GM23338 (cell line): ENCODE results near the gene KIAA1671. TPM values are rescaled to one million over a fixed set of nuclear protein-coding genes. Genes with fewer than 3 reads are reported as not detected.

ENCODE experiments used
- ATAC-seq: fragments of 200-7000 bp; cut with Tn5 transposase; 3 replicates; pipeline ENCODE4 v1.9.1; 2020
- DNase-seq: peaks from one replicate; pipeline ENCODE4 v3.0.0-alpha.2; 2015; ENCODE audit warnings: low spot score
- H2AFZ ChIP-seq: fragments of 200-600 bp; sonication (generic); 2 replicates; pipeline ENCODE4 v1.8.0; 2016; ENCODE audit warnings: antibody characterized with exemption, mild to moderate bottlenecking, moderate library complexity
- H3F3A ChIP-seq: fragments of 200-600 bp; sonication (generic); replicated peaks from 2 replicates; pipeline ENCODE4 v1.8.0; 2017; ENCODE audit warnings: antibody characterized with exemption, mixed run types, low read depth
- H3K27ac ChIP-seq: fragments of 200-600 bp; sonication (generic); 2 replicates; pipeline ENCODE4 v1.6.1; 2016; ENCODE audit warnings: low read depth
- H3K27me3 ChIP-seq: fragments of 200-600 bp; sonication (generic); 2 replicates; pipeline ENCODE4 v1.8.0; 2016; ENCODE audit warnings: mild to moderate bottlenecking, mixed run types, moderate library complexity; ENCODE audit not compliant: insufficient read depth
- H3K36me3 ChIP-seq: fragments of 200-600 bp; sonication (generic); 2 replicates; pipeline ENCODE4 v1.8.0; 2016; ENCODE audit warnings: mild to moderate bottlenecking; ENCODE audit not compliant: insufficient read depth
- H3K4me1 ChIP-seq: fragments of 200-600 bp; sonication (generic); 2 replicates; pipeline ENCODE4 v1.8.0; 2016; ENCODE audit warnings: mild to moderate bottlenecking, moderate library complexity; ENCODE audit not compliant: insufficient read depth
- H3K4me2 ChIP-seq: fragments of 200-600 bp; sonication (generic); 2 replicates; pipeline ENCODE4 v1.7.1; 2017; ENCODE audit warnings: mixed run types
- H3K4me3 ChIP-seq: fragments of 200-600 bp; sonication (generic); 2 replicates; pipeline ENCODE4 v1.6.1; 2016; ENCODE audit warnings: mixed run types
- H3K79me2 ChIP-seq: fragments of 200-600 bp; sonication (generic); replicated peaks from 2 replicates; pipeline ENCODE4 v1.8.0; 2017; ENCODE audit warnings: mild to moderate bottlenecking; ENCODE audit not compliant: insufficient read depth
- H3K9me2 ChIP-seq: fragments of 200-600 bp; sonication (generic); 2 replicates; pipeline ENCODE4 v1.8.0; 2017; ENCODE audit not compliant: insufficient read depth
- H4K20me1 ChIP-seq: fragments of 200-600 bp; sonication (generic); replicated peaks from 2 replicates; pipeline ENCODE4 v1.8.0; 2017; ENCODE audit warnings: mild to moderate bottlenecking; ENCODE audit not compliant: insufficient read depth
- H3K27ac Mint-ChIP-seq: 2 replicates; pipeline ENCODE4 v1.8.0; 2020; ENCODE audit warnings: inconsistent platforms, mild to moderate bottlenecking, moderate library complexity, mixed read lengths
- H3K27me3 Mint-ChIP-seq: 3 replicates; pipeline ENCODE4 v1.8.0; 2022; ENCODE audit warnings: low read depth, mild to moderate bottlenecking, moderate library complexity, mixed read lengths, inconsistent platforms; ENCODE audit not compliant: insufficient read depth, poor library complexity
- H3K36me3 Mint-ChIP-seq: 3 replicates; pipeline ENCODE4 v1.8.0; 2021; ENCODE audit warnings: low read depth, mild to moderate bottlenecking, inconsistent platforms, moderate library complexity, mixed read lengths
- H3K4me1 Mint-ChIP-seq: 3 replicates; pipeline ENCODE4 v1.8.0; 2020; ENCODE audit warnings: mild to moderate bottlenecking, inconsistent platforms, mixed read lengths
- H3K4me3 Mint-ChIP-seq: 3 replicates; pipeline ENCODE4 v1.8.0; 2021; ENCODE audit warnings: moderate library complexity, mild to moderate bottlenecking, inconsistent platforms, mixed read lengths
- H3K9me3 Mint-ChIP-seq: 3 replicates; pipeline ENCODE4 v1.8.0; 2020; ENCODE audit warnings: moderate library complexity, mild to moderate bottlenecking, inconsistent platforms, mixed read lengths
- CREB1 ChIP-seq: fragments of 250-450 bp; sonication (Bioruptor Pico); IDR thresholded peaks from 2 replicates; pipeline ENCODE4 v1.5.0; 2020; ENCODE audit warnings: low read depth, mild to moderate bottlenecking, moderate library complexity
- EZH2 ChIP-seq: fragments of 200-600 bp; sonication (generic); IDR thresholded peaks from one replicate; pipeline ENCODE4 v1.8.0; 2017; ENCODE audit warnings: antibody characterized with exemption, mild to moderate bottlenecking, low read depth; ENCODE audit not compliant: unreplicated experiment
- EZH2phosphoT487 ChIP-seq: fragments of 200-600 bp; sonication (generic); IDR thresholded peaks from one replicate; pipeline ENCODE4 v1.8.1; 2018; ENCODE audit warnings: antibody characterized with exemption; ENCODE audit not compliant: unreplicated experiment
- JUNB ChIP-seq: IDR thresholded peaks from one replicate; pipeline ENCODE4 v1.6.1; 2016; ENCODE audit warnings: antibody characterized with exemption; ENCODE audit not compliant: unreplicated experiment
- NANOG ChIP-seq: IDR thresholded peaks from 2 replicates; pipeline ENCODE4 v1.6.1; 2016; ENCODE audit warnings: antibody characterized with exemption, borderline replicate concordance
- POLR2AphosphoS5 ChIP-seq: IDR thresholded peaks from 2 replicates; pipeline ENCODE4 v1.6.1; 2016; ENCODE audit warnings: antibody characterized with exemption, low read depth
- STAT1 ChIP-seq: IDR thresholded peaks from one replicate; pipeline ENCODE4 v1.6.1; 2016; ENCODE audit warnings: antibody characterized with exemption; ENCODE audit not compliant: unreplicated experiment
- ZNF114 ChIP-seq: fragments of 250-450 bp; sonication (Bioruptor Pico); IDR thresholded peaks from 2 replicates; pipeline ENCODE4 v1.5.0; 2020; ENCODE audit warnings: mild to moderate bottlenecking, moderate library complexity
- ZNF331 ChIP-seq: fragments of 250-450 bp; sonication (Bioruptor Pico); IDR thresholded peaks from 2 replicates; pipeline ENCODE4 v1.5.0; 2020; ENCODE audit warnings: low read depth, mild to moderate bottlenecking, moderate library complexity
- polyA plus RNA-seq: library from polyadenylated mRNA; unstranded; fragments of >200 nt; fragmentation: Nextera tagmentation; extraction: Ambion mirVana; gene quantifications from 2 replicates; pipeline ENCODE4 v1.2.1, GENCODE V29; 2016
- total RNA-seq: library from RNA; depleted of rRNA; stranded (reverse); fragments of >200 nt; shearing (Covaris generic); gene quantifications from 2 replicates; pipeline ENCODE4 v1.2.3, GENCODE V29; 2014
- TF ChIP-seq, protein P1 (sequence below), 2 experiments: fragments of 200-600 bp in 1 of 2; sonication (generic) in 1 of 2; conservative IDR thresholded peaks; 2 replicates each; pipeline versions ENCODE4 v1.5.1 to v1.6.1; 2016 to 2017; ENCODE audit warnings: antibody characterized with exemption in 2 of 2, low read depth in 2 of 2, mild to moderate bottlenecking in 2 of 2, moderate library complexity in 1 of 2
- TF ChIP-seq, protein P2 (sequence below): IDR thresholded peaks from one replicate; pipeline ENCODE4 v1.6.1; 2018; ENCODE audit warnings: antibody characterized with exemption; ENCODE audit not compliant: unreplicated experiment
- TF ChIP-seq, protein P3 (sequence below): fragments of 250-450 bp; sonication (Bioruptor Pico); IDR thresholded peaks from 2 replicates; pipeline ENCODE4 v1.5.0; 2020; ENCODE audit warnings: mild to moderate bottlenecking, moderate library complexity
- TF ChIP-seq, protein P4 (sequence below): IDR thresholded peaks from 2 replicates; pipeline ENCODE4 v1.6.1; 2016; ENCODE audit warnings: antibody characterized with exemption

KIAA1671 gene
- total and polyA plus RNA-seq, 2 experiments from 2014 or later = 6.1 to 27.2 TPM

DNA sequence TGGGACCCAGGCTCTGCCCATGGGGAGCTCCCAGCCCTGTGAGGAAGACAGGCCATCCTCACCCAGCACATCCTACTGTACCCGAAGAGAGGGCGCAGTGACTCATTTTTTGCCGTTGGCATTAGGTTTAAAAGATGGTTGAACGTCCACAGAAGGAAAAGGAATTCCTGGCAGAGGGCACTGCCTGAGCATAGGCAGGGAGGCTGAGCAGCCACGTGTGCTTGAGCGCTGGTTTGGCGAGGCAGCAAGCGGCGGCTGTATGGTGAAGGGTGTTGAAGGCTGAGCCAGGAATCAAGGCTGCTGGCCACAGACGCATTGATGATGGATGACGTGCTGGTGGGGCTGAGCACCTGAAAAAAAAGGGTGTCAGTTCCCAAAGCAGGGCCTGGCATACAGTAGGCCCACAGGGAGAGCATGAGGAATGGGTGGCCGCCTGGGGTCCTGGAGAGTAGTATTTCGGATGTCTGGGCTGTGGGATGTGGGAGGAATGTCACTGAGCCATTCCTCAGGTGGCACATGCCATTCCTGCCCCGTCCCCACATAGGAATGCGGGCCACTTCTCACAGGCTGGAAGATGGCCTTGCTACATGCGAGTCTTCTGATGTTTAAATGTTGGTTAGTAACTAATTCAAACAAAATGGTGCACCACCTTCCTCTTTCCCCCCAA lies 112.5 kb downstream of the KIAA1671 start:
- Histone ChIP-seq H3K4me1 (0 out of 2 replicates have a peak, but pooled peaks cover 11% of the 10 kb centered on the region), H3K36me3 (no peaks in the 10 kb centered on the region), H3K4me3 (no peak overlapping the region), H4K20me1 (no peaks in the 10 kb centered on the region), H3K27me3 (no peaks in the 10 kb centered on the region), H3K4me2 (no peak overlapping the region), H3F3A (no peaks in the 10 kb centered on the region), H3K27ac (no peak overlapping the region), H2AFZ (no peak overlapping the region), H3K9me2 (no peaks in the 10 kb centered on the region), H3K79me2 (no peaks in the 10 kb centered on the region)
- H3K27ac Mint-ChIP-seq = no peak overlapping the region
- no peaks in the 10 kb centered on the region for H3K9me3 Mint-ChIP-seq
- H3K27me3 Mint-ChIP-seq = peaks cover 12% of the 10 kb centered on the region
- H3K4me1 Mint-ChIP-seq = peaks cover 16% of the 10 kb centered on the region
- no peaks in the 10 kb centered on the region; the same call in 2 of the 3 replicates for H3K36me3 Mint-ChIP-seq
- TF ChIP-seq, protein P1, sequence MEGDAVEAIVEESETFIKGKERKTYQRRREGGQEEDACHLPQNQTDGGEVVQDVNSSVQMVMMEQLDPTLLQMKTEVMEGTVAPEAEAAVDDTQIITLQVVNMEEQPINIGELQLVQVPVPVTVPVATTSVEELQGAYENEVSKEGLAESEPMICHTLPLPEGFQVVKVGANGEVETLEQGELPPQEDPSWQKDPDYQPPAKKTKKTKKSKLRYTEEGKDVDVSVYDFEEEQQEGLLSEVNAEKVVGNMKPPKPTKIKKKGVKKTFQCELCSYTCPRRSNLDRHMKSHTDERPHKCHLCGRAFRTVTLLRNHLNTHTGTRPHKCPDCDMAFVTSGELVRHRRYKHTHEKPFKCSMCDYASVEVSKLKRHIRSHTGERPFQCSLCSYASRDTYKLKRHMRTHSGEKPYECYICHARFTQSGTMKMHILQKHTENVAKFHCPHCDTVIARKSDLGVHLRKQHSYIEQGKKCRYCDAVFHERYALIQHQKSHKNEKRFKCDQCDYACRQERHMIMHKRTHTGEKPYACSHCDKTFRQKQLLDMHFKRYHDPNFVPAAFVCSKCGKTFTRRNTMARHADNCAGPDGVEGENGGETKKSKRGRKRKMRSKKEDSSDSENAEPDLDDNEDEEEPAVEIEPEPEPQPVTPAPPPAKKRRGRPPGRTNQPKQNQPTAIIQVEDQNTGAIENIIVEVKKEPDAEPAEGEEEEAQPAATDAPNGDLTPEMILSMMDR (conservative IDR thresholded peaks at IDR 0.05; ENCODE audit: low read depth in 2 of 2) = no peak
- no peak for TF ChIP-seq NANOG
- no peak for TF ChIP-seq STAT1
- no peak for TF ChIP-seq EZH2
- TF ChIP-seq, protein P2, sequence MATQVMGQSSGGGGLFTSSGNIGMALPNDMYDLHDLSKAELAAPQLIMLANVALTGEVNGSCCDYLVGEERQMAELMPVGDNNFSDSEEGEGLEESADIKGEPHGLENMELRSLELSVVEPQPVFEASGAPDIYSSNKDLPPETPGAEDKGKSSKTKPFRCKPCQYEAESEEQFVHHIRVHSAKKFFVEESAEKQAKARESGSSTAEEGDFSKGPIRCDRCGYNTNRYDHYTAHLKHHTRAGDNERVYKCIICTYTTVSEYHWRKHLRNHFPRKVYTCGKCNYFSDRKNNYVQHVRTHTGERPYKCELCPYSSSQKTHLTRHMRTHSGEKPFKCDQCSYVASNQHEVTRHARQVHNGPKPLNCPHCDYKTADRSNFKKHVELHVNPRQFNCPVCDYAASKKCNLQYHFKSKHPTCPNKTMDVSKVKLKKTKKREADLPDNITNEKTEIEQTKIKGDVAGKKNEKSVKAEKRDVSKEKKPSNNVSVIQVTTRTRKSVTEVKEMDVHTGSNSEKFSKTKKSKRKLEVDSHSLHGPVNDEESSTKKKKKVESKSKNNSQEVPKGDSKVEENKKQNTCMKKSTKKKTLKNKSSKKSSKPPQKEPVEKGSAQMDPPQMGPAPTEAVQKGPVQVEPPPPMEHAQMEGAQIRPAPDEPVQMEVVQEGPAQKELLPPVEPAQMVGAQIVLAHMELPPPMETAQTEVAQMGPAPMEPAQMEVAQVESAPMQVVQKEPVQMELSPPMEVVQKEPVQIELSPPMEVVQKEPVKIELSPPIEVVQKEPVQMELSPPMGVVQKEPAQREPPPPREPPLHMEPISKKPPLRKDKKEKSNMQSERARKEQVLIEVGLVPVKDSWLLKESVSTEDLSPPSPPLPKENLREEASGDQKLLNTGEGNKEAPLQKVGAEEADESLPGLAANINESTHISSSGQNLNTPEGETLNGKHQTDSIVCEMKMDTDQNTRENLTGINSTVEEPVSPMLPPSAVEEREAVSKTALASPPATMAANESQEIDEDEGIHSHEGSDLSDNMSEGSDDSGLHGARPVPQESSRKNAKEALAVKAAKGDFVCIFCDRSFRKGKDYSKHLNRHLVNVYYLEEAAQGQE = no peak
- TF ChIP-seq, protein P3, sequence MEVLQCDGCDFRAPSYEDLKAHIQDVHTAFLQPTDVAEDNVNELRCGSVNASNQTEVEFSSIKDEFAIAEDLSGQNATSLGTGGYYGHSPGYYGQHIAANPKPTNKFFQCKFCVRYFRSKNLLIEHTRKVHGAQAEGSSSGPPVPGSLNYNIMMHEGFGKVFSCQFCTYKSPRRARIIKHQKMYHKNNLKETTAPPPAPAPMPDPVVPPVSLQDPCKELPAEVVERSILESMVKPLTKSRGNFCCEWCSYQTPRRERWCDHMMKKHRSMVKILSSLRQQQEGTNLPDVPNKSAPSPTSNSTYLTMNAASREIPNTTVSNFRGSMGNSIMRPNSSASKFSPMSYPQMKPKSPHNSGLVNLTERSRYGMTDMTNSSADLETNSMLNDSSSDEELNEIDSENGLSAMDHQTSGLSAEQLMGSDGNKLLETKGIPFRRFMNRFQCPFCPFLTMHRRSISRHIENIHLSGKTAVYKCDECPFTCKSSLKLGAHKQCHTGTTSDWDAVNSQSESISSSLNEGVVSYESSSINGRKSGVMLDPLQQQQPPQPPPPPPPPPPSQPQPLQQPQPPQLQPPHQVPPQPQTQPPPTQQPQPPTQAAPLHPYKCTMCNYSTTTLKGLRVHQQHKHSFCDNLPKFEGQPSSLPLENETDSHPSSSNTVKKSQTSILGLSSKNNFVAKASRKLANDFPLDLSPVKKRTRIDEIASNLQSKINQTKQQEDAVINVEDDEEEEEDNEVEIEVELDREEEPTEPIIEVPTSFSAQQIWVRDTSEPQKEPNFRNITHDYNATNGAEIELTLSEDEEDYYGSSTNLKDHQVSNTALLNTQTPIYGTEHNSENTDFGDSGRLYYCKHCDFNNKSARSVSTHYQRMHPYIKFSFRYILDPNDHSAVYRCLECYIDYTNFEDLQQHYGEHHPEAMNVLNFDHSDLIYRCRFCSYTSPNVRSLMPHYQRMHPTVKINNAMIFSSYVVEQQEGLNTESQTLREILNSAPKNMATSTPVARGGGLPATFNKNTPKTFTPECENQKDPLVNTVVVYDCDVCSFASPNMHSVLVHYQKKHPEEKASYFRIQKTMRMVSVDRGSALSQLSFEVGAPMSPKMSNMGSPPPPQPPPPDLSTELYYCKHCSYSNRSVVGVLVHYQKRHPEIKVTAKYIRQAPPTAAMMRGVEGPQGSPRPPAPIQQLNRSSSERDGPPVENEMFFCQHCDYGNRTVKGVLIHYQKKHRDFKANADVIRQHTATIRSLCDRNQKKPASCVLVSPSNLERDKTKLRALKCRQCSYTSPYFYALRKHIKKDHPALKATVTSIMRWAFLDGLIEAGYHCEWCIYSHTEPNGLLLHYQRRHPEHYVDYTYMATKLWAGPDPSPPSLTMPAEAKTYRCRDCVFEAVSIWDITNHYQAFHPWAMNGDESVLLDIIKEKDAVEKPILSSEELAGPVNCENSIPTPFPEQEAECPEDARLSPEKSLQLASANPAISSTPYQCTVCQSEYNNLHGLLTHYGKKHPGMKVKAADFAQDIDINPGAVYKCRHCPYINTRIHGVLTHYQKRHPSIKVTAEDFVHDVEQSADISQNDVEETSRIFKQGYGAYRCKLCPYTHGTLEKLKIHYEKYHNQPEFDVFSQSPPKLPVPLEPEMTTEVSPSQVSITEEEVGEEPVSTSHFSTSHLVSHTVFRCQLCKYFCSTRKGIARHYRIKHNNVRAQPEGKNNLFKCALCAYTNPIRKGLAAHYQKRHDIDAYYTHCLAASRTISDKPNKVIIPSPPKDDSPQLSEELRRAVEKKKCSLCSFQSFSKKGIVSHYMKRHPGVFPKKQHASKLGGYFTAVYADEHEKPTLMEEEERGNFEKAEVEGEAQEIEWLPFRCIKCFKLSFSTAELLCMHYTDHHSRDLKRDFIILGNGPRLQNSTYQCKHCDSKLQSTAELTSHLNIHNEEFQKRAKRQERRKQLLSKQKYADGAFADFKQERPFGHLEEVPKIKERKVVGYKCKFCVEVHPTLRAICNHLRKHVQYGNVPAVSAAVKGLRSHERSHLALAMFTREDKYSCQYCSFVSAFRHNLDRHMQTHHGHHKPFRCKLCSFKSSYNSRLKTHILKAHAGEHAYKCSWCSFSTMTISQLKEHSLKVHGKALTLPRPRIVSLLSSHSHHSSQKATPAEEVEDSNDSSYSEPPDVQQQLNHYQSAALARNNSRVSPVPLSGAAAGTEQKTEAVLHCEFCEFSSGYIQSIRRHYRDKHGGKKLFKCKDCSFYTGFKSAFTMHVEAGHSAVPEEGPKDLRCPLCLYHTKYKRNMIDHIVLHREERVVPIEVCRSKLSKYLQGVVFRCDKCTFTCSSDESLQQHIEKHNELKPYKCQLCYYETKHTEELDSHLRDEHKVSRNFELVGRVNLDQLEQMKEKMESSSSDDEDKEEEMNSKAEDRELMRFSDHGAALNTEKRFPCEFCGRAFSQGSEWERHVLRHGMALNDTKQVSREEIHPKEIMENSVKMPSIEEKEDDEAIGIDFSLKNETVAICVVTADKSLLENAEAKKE (CRISPR knock-in tag) = no peak
- TF ChIP-seq CREB1 (CRISPR knock-in tag) = no peak
- TF ChIP-seq, protein P4, sequence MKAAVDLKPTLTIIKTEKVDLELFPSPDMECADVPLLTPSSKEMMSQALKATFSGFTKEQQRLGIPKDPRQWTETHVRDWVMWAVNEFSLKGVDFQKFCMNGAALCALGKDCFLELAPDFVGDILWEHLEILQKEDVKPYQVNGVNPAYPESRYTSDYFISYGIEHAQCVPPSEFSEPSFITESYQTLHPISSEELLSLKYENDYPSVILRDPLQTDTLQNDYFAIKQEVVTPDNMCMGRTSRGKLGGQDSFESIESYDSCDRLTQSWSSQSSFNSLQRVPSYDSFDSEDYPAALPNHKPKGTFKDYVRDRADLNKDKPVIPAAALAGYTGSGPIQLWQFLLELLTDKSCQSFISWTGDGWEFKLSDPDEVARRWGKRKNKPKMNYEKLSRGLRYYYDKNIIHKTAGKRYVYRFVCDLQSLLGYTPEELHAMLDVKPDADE = no peak
- no peak for TF ChIP-seq JUNB
- TF ChIP-seq ZNF331 (CRISPR knock-in tag) = no peak
- no peak for TF ChIP-seq EZH2phosphoT487
- no peak for TF ChIP-seq POLR2AphosphoS5
- TF ChIP-seq ZNF114 (CRISPR knock-in tag) = no peak
- no peak overlapping the region for H3K4me3 Mint-ChIP-seq
- ATAC-seq (no peak), DNase-seq (no peak)
